Spinal cord (tissue), 10 donors: ENCODE results near the gene GRID1. TPM values are rescaled to one million over a fixed set of nuclear protein-coding genes. Genes with fewer than 3 reads are reported as not detected.
"Not testable (repeated sequence)": the region's sequence is repeated elsewhere in the genome, so short reads cannot be mapped to it uniquely, and the experiment has no call there.

Source experiments
- DNase-seq, 6 donors: peaks; one replicate each; pipeline versions ENCODE4 v3.0.0 to v3.0.0-alpha.2; 2013 to 2015; ENCODE audit warnings: low spot score in 6 of 6, low read depth in 4 of 6
- H3K27ac ChIP-seq: one replicate; pipeline ENCODE4 v1.5.1; 2013; ENCODE audit warnings: low read depth, low read length, control low read depth
- H3K27me3 ChIP-seq: one replicate; pipeline ENCODE4 v1.6.1; 2013; ENCODE audit warnings: low read length; ENCODE audit not compliant: control insufficient read depth, insufficient read depth
- H3K36me3 ChIP-seq: one replicate; pipeline ENCODE4 v1.6.1; 2013; ENCODE audit warnings: low read length; ENCODE audit not compliant: control insufficient read depth, insufficient read depth
- H3K4me1 ChIP-seq: one replicate; pipeline ENCODE4 v1.6.1; 2013; ENCODE audit warnings: low read length; ENCODE audit not compliant: control insufficient read depth, insufficient read depth
- H3K4me3 ChIP-seq: one replicate; pipeline ENCODE4 v1.5.1; 2013; ENCODE audit warnings: low read depth, low read length, control low read depth
- H3K9me3 ChIP-seq: one replicate; pipeline ENCODE4 v1.6.1; 2013; ENCODE audit warnings: low read length; ENCODE audit not compliant: control insufficient read depth, insufficient read depth
- WGBS: methylation state at CpG from one replicate; pipeline ENCODE4 v1.1.5; 2013; ENCODE audit warnings: missing lambda C conversion rate; ENCODE audit not compliant: insufficient coverage; 5-methylcytosine and 5-hydroxymethylcytosine counted together
- polyA plus RNA-seq, 2 donors: library from polyadenylated mRNA; unstranded; fragments of 120-200 nt; gene quantifications; one replicate each; pipeline ENCODE4 v1.2.1, GENCODE V29; 2013; ENCODE audit not compliant: insufficient read length in 2 of 2
- total RNA-seq, 2 donors: library from RNA; depleted of rRNA in 1 of 2; stranded (reverse); fragments of 120-200 nt in 1 of 2; fragments of >200 nt in 1 of 2; gene quantifications; one replicate each; pipeline versions ENCODE4 v1.2.3 to v1.2.4, GENCODE V29; 2013 to 2014
- donor health status: healthy.

The GRID1 gene
- total and polyA plus RNA-seq, 4 donors = 7.6 to 30.1 (median 22.2) TPM

GRCh38 chr10:86077271-86077670, 289.3 kb downstream of the GRID1 start:
- Histone ChIP-seq H3K4me3 (no peak overlapping the region), H3K27ac (no peak overlapping the region), H3K4me1 (peaks cover 26% of the 10 kb centered on the region), H3K27me3 (no peaks in the 10 kb centered on the region), H3K36me3 (no peaks in the 10 kb centered on the region), H3K9me3 (no peaks in the 10 kb centered on the region)
- WGBS = 100% methylated on average over 1 of the region's 6 CpGs
- no peak for DNase-seq

- H3K27me3 ChIP-seq, H3K9me3 ChIP-seq, DNase-seq, H3K27ac ChIP-seq, H3K4me3 ChIP-seq, H3K36me3 ChIP-seq: not testable (repeated sequence)
- peaks cover 26% of the 10 kb centered on the region for H3K4me1 ChIP-seq
- 100% methylated on average over 2 of the region's 4 CpGs for WGBS
Observed at GRCh38 chr10:86076497-86076896, 290.1 kb downstream of the GRID1 start.

GRCh38 chr10:86075512-86075911, 291.1 kb downstream of the GRID1 start:
- 92% methylated on average over 2 of the region's 3 CpGs for WGBS
- H3K4me1 ChIP-seq = peaks cover 26% of the 10 kb centered on the region
- DNase-seq = no peak
- no peaks in the 10 kb centered on the region for H3K9me3 ChIP-seq
- no peak overlapping the region for H3K4me3 ChIP-seq
- no peaks in the 10 kb centered on the region for H3K36me3 ChIP-seq
- H3K27me3 ChIP-seq = no peaks in the 10 kb centered on the region
- H3K27ac ChIP-seq = no peak overlapping the region

GRCh38 chr10:86074294-86074693, 292.3 kb downstream of the GRID1 start:
- WGBS = no CpG with 5 or more reads among the region's 5 CpGs
- no peaks in the 10 kb centered on the region for H3K36me3 ChIP-seq

GRCh38 chr10:86073199-86073977, 293.2 kb downstream of the GRID1 start:
- Histone ChIP-seq H3K27me3 (no peaks in the 10 kb centered on the region), H3K36me3 (no peaks in the 10 kb centered on the region), H3K4me3 (no peak overlapping the region), H3K27ac (no peak overlapping the region), H3K4me1 (peaks cover 23% of the 10 kb centered on the region), H3K9me3 (no peaks in the 10 kb centered on the region)
- DNase-seq = peak in 1 of 6 donors; percentile 73
- 67% methylated on average over 4 of the region's 7 CpGs for WGBS

More at GRCh38 chr10:86074294-86074693, 292.3 kb downstream of the GRID1 start:
- no peaks in the 10 kb centered on the region for H3K27me3 ChIP-seq
- H3K9me3 ChIP-seq = no peaks in the 10 kb centered on the region
- H3K27ac ChIP-seq = no peak overlapping the region
- DNase-seq = no peak
- H3K4me3 ChIP-seq = no peak overlapping the region
- H3K4me1 ChIP-seq = peaks cover 23% of the 10 kb centered on the region

GRCh38 chr10:86072413-86072812, 294.2 kb downstream of the GRID1 start:
- Histone ChIP-seq H3K4me1 (peaks cover 20% of the 10 kb centered on the region), H3K4me3 (no peak overlapping the region), H3K9me3 (no peaks in the 10 kb centered on the region), H3K27me3 (no peaks in the 10 kb centered on the region), H3K36me3 (no peaks in the 10 kb centered on the region), H3K27ac (no peak overlapping the region)
- no peak for DNase-seq
- no CpG with 5 or more reads among the region's 5 CpGs for WGBS

GRCh38 chr10:86071758-86072157, 294.8 kb downstream of the GRID1 start:
- no peak for DNase-seq
- Histone ChIP-seq H3K4me1 (peaks cover 21% of the 10 kb centered on the region), H3K27me3 (no peaks in the 10 kb centered on the region), H3K36me3 (no peaks in the 10 kb centered on the region), H3K9me3 (no peaks in the 10 kb centered on the region), H3K4me3 (no peak overlapping the region), H3K27ac (no peak overlapping the region)
- WGBS = 91% methylated on average over 3 of the region's 4 CpGs

- no peaks in the 10 kb centered on the region for H3K9me3 ChIP-seq
- H3K4me1 ChIP-seq = peaks cover 23% of the 10 kb centered on the region
- H3K27ac ChIP-seq = no peak overlapping the region
- 89% methylated on average over 5 of the region's 5 CpGs for WGBS
- no peaks in the 10 kb centered on the region for H3K27me3 ChIP-seq
- H3K36me3 ChIP-seq = no peaks in the 10 kb centered on the region
- H3K4me3 ChIP-seq = no peak overlapping the region
- no peak for DNase-seq
Observed at GRCh38 chr10:86071145-86071544, 295.4 kb downstream of the GRID1 start.

GRCh38 chr10:86070278-86070677, 296.3 kb downstream of the GRID1 start:
- 100% methylated on average over 1 of the region's 1 CpG for WGBS
- no peak for DNase-seq
- H3K36me3 ChIP-seq = no peaks in the 10 kb centered on the region
- H3K4me3 ChIP-seq = no peak overlapping the region
- no peak overlapping the region for H3K27ac ChIP-seq
- H3K4me1 ChIP-seq = peaks cover 27% of the 10 kb centered on the region
- no peaks in the 10 kb centered on the region for H3K27me3 ChIP-seq
- no peaks in the 10 kb centered on the region for H3K9me3 ChIP-seq
